K562 (cell line): ENCODE measurements around the gene ELMO1. TPM values are rescaled to one million over a fixed set of nuclear protein-coding genes. Genes with fewer than 3 reads are reported as not detected.

Experiments used
- ATAC-seq: fragments of 200-7000 bp; cut with Tn5 transposase; 3 replicates; pipeline ENCODE4 v1.9.1; 2020; ENCODE audit warnings: moderate library complexity
- BruUV-seq: library from RNA; stranded (reverse); fragments of 400-500 nt; replicated peaks from 2 replicates; lab custom pipeline; 2021; lab: Mats Ljungman, UMichigan
- CTCF ChIA-PET: fragments of 300-600 bp; formaldehyde crosslinking; extraction: SDS; loops from one replicate; lab custom pipeline; 2021; ENCODE audit warnings: low intra/inter-chr PET ratio; lab: Yijun Ruan, JAX
- POLR2A ChIA-PET: fragments of 300-600, 350-650 bp; sonication (Branson Sonifier 250); formaldehyde crosslinking; extraction: SDS; loops from one replicate; lab custom pipeline; 2021; ENCODE audit warnings: antibody characterized with exemption, inconsistent platforms; lab: Yijun Ruan, JAX
- DNase-seq, 4 experiments: peaks; one replicate each; pipeline versions ENCODE4 v3.0.0 to v3.0.0-alpha.2; 2011 to 2018; ENCODE audit warnings: low spot score in 3 of 4, mixed read lengths in 3 of 4; ENCODE audit errors: extremely low read depth in 1 of 4
- FAIRE-seq: peaks from 2 replicates; lab custom pipeline; 2011; peaks lifted over from hg19 to GRCh38; lab: Jason Lieb, UNC
- H2AFZ ChIP-seq: 2 replicates; pipeline ENCODE4 v1.6.0; 2011; ENCODE audit warnings: low read depth, low read length, control low read depth, inconsistent platforms
- H3K27ac ChIP-seq: fragments of 200-600 bp; 3 replicates; pipeline ENCODE4 v1.8.0; 2011; ENCODE audit warnings: low read depth, mild to moderate bottlenecking, control low read depth, inconsistent platforms, low read length, moderate library complexity, mixed read lengths; ENCODE audit errors: extremely low read depth
- H3K27me3 ChIP-seq, 2 experiments: fragments of 300-600 bp in 1 of 2; 2 replicates in 1 of 2; 3 replicates in 1 of 2; pipeline versions ENCODE4 v1.6.0 to v1.8.0; 2011; ENCODE audit warnings: inconsistent platforms in 2 of 2, low read length in 2 of 2, mild to moderate bottlenecking in 1 of 2, mixed read lengths in 1 of 2, moderate library complexity in 1 of 2; ENCODE audit not compliant: control insufficient read depth in 2 of 2, insufficient read depth in 2 of 2
- H3K36me3 ChIP-seq: fragments of 300-600 bp; 3 replicates; pipeline ENCODE4 v1.8.0; 2011; ENCODE audit warnings: mild to moderate bottlenecking, low read length, inconsistent platforms; ENCODE audit not compliant: control insufficient read depth, insufficient read depth
- H3K4me1 ChIP-seq, 2 experiments: fragments of 200-600 bp in 1 of 2; replicated peaks in 1 of 2; 2 replicates in 1 of 2; 3 replicates in 1 of 2; pipeline versions ENCODE4 v1.5.1 to v1.8.0; 2011; ENCODE audit warnings: inconsistent platforms in 2 of 2, low read length in 2 of 2, mild to moderate bottlenecking in 1 of 2, mixed read lengths in 1 of 2, moderate library complexity in 1 of 2; ENCODE audit not compliant: control insufficient read depth in 2 of 2, insufficient read depth in 2 of 2
- H3K4me2 ChIP-seq: 2 replicates; pipeline ENCODE4 v1.6.1; 2011; ENCODE audit warnings: low read length, control low read depth, inconsistent platforms, mixed read lengths; ENCODE audit not compliant: insufficient read depth
- H3K4me3 ChIP-seq: fragments of 200-600 bp; sonication (generic), shearing (Covaris generic); 2 replicates; pipeline ENCODE4 v1.5.1; 2016; ENCODE audit warnings: control low read depth, inconsistent platforms
- H3K79me2 ChIP-seq: fragments of 200-600 bp; 3 replicates; pipeline ENCODE4 v1.8.0; 2011; ENCODE audit warnings: low read length, inconsistent platforms; ENCODE audit not compliant: control insufficient read depth, insufficient read depth
- H3K9ac ChIP-seq, 2 experiments: 2 replicates each; pipeline versions ENCODE4 v1.6.0 to v1.6.1; 2011; ENCODE audit warnings: low read depth in 2 of 2, low read length in 2 of 2, control low read depth in 1 of 2, inconsistent platforms in 1 of 2, mild to moderate bottlenecking in 1 of 2, mixed read lengths in 1 of 2; ENCODE audit not compliant: insufficient read depth in 1 of 2
- H3K9me1 ChIP-seq: one replicate; pipeline ENCODE4 v1.6.0; 2011; ENCODE audit warnings: inconsistent platforms, mild to moderate bottlenecking, low read length, moderate library complexity; ENCODE audit not compliant: control insufficient read depth, insufficient read depth
- H3K9me3 ChIP-seq: replicated peaks from 2 replicates; pipeline ENCODE4 v1.5.1; 2011; ENCODE audit warnings: low read depth, low read length, inconsistent platforms; ENCODE audit not compliant: control insufficient read depth, insufficient read depth
- H4K20me1 ChIP-seq: replicated peaks from 2 replicates; pipeline ENCODE4 v1.6.1; 2011; ENCODE audit warnings: low read length, inconsistent platforms, mixed read lengths; ENCODE audit not compliant: control insufficient read depth, insufficient read depth
- CXXC5 ChIP-seq: fragments of 250-450 bp; sonication (Bioruptor Pico); IDR thresholded peaks from 2 replicates; pipeline ENCODE4 v1.8.0; 2022; ENCODE audit warnings: inconsistent platforms, mild to moderate bottlenecking, moderate library complexity
- EHMT2 ChIP-seq: fragments of 450-650 bp; IDR thresholded peaks from 2 replicates; pipeline ENCODE4 v1.6.1; 2018; ENCODE audit warnings: antibody characterized with exemption
- HNRNPH1 ChIP-seq: fragments of 200-400 bp; formaldehyde crosslinking; optimal IDR thresholded peaks from 2 replicates; pipeline ENCODE3; 2017; ENCODE audit warnings: low read depth, mild to moderate bottlenecking, low read length, moderate library complexity
- JUND ChIP-seq, 2 experiments: IDR thresholded peaks; 2 replicates in 1 of 2; 3 replicates in 1 of 2; pipeline ENCODE4 v1.6.1; 2011; ENCODE audit warnings: borderline replicate concordance in 2 of 2, low read depth in 2 of 2, low read length in 2 of 2, improper control_type of control experiment in 1 of 2, missing biosample characterization in 1 of 2, missing genetic modification characterization in 1 of 2, missing genetic modification reagents in 1 of 2
- MTF1 ChIP-seq: fragments of 250-450 bp; sonication (Bioruptor Pico); IDR thresholded peaks from 2 replicates; pipeline ENCODE4 v1.9.0; 2021; ENCODE audit warnings: moderate library complexity, mild to moderate bottlenecking, inconsistent platforms, borderline replicate concordance
- PHB ChIP-seq: fragments of 250-450 bp; sonication (Bioruptor Pico); IDR thresholded peaks from 2 replicates; pipeline ENCODE4 v1.5.0; 2021
- SMAD4 ChIP-seq: fragments of 250-450 bp; sonication (Bioruptor Pico); conservative IDR thresholded peaks from 2 replicates; pipeline ENCODE4 v1.8.0; 2021; ENCODE audit warnings: inconsistent platforms, mild to moderate bottlenecking, moderate library complexity
- STAG1 ChIP-seq: sonication (generic); formaldehyde crosslinking; IDR thresholded peaks from 2 replicates; pipeline ENCODE4 v1.5.0; 2020; ENCODE audit warnings: missing genetic modification reagents, borderline replicate concordance
- ZNF507 ChIP-seq: conservative IDR thresholded peaks from 2 replicates; pipeline ENCODE4 v1.6.1; 2017; ENCODE audit warnings: missing genetic modification characterization, missing compliant biosample characterization
- ZNF717 ChIP-seq: fragments of 250-450 bp; sonication (Bioruptor Pico); IDR thresholded peaks from 2 replicates; pipeline ENCODE4 v1.5.0; 2021
- ZSCAN32 ChIP-seq: fragments of 450-650 bp; formaldehyde crosslinking; IDR thresholded peaks from 2 replicates; pipeline ENCODE4 v1.4.0; 2020; ENCODE audit warnings: mild to moderate bottlenecking, moderate library complexity
- WGBS: fragments of 100-300 bp; shearing (Covaris generic); methylation state at CpG from one replicate; pipeline ENCODE4 v1.1.6; 2016; ENCODE audit warnings: low coverage, mixed read lengths; ENCODE audit not compliant: insufficient coverage; ENCODE audit errors: missing lambda C conversion rate; 5-methylcytosine and 5-hydroxymethylcytosine counted together
- in situ Hi-C: fragments of 300-500 bp; cut with MboI; formaldehyde crosslinking; loops from 4 replicates; pipeline ENCODE4 v1.15.0; 2018; ENCODE audit warnings: inconsistent platforms, mixed read lengths
- intact Hi-C: fragments of 100-400 bp; cut with micrococcal nuclease; formaldehyde crosslinking; loops from 2 replicates; pipeline ENCODE4 v1.14.2; 2022
- polyA plus RNA-seq, 8 experiments: library from polyadenylated mRNA; depleted of rRNA in 4 of 8; stranded (reverse) in 5 of 8; unstranded in 3 of 8; fragments of >200 nt; fragmentation: Nextera tagmentation in 2 of 8; fragmentation: Illumina TruSeq in 1 of 8; extraction: Ambion mirVana in 2 of 8; extraction: Trizol in 1 of 8; gene quantifications; 2 replicates each; pipeline versions ENCODE4 v1.2.1 to v1.2.3, GENCODE V29; 2011 to 2014; ENCODE audit warnings: inconsistent platforms in 1 of 8, missing spikeins in 1 of 8
- total RNA-seq, 7 experiments: library from RNA; depleted of rRNA in 6 of 7; stranded (reverse); fragments of >200 nt in 6 of 7; fragmentation: Illumina TruSeq in 2 of 7; extraction: Trizol in 2 of 7; gene quantifications; 2 replicates each; pipeline versions ENCODE4 v1.2.1 to v1.2.3, GENCODE V29; 2011 to 2021; ENCODE audit warnings: low replicate concordance in 1 of 7
- TF ChIP-seq, protein P1 (sequence below): fragments of 450-650 bp; formaldehyde crosslinking; IDR thresholded peaks from 2 replicates; pipeline ENCODE4 v1.4.0; 2022; ENCODE audit warnings: mild to moderate bottlenecking, moderate library complexity
- TF ChIP-seq, protein P2 (sequence below): fragments of 450-650 bp; formaldehyde crosslinking; conservative IDR thresholded peaks from 2 replicates; pipeline ENCODE4 v1.4.0; 2022; ENCODE audit warnings: mild to moderate bottlenecking, missing genetic modification characterization
- TF ChIP-seq, protein P3 (sequence below), 3 experiments: fragments of 200-800 bp in 1 of 3; sonication (Bioruptor generic) in 1 of 3; sonication (generic) in 1 of 3; formaldehyde crosslinking in 1 of 3; IDR thresholded peaks; 2 replicates each; pipeline versions ENCODE4 v1.6.1 to v1.8.0; 2016 to 2022; ENCODE audit warnings: mild to moderate bottlenecking in 2 of 3, missing compliant biosample characterization in 2 of 3, missing genetic modification characterization in 2 of 3, missing genetic modification reagents in 1 of 3
- TF ChIP-seq, protein P4 (sequence below): fragments of 250-450 bp; sonication (Bioruptor Pico); IDR thresholded peaks from 2 replicates; pipeline ENCODE4 v1.5.0; 2022; ENCODE audit warnings: mild to moderate bottlenecking

ELMO1 gene
- total and polyA plus RNA-seq, 9 of the 15 experiments (the other 6 are each of a cell fraction or from before 2014, with no cell fraction given) = 0.36 to 7.2 (median 3.6) TPM

DNA sequence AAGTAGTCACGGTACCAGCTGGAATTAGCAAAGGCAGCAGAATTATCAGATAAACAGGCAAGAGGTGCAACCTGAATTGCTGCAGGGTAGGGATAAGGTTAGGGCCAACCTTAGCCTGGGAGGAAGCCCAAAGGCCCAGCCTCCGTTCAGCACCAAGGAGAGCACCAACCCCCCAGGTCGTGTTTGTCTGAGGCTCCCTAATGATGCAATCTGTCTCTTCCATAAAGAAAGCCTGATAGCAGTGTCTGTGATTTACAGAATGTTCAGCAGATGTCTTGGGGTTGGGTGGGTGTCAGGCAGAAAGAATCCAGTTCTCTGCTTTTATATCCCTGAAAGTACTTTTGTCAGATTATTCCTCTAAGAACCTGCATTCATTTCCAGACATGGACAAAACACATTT, 396.0 kb downstream of the ELMO1 start (continued):
- TF ChIP-seq PHB (no peak), JUND (IDR thresholded peaks at IDR 0.05; ENCODE audit: borderline replicate concordance, low read depth, low read length) (peak; percentile 43; the same call in 1 of the 2 replicates), JUND (tag; IDR thresholded peaks at IDR 0.05; ENCODE audit: borderline replicate concordance, low read depth, low read length) (no peak; the same call in 2 of the 3 replicates), EHMT2 (peak; percentile 96), MTF1 (CRISPR knock-in tag) (no peak), CXXC5 (CRISPR knock-in tag) (0 out of 2 replicates have a peak, but pooled peaks have one; percentile 14), SMAD4 (CRISPR knock-in tag) (peak; percentile 58), ZNF717 (CRISPR knock-in tag) (no peak)
- TF ChIP-seq, protein P1, sequence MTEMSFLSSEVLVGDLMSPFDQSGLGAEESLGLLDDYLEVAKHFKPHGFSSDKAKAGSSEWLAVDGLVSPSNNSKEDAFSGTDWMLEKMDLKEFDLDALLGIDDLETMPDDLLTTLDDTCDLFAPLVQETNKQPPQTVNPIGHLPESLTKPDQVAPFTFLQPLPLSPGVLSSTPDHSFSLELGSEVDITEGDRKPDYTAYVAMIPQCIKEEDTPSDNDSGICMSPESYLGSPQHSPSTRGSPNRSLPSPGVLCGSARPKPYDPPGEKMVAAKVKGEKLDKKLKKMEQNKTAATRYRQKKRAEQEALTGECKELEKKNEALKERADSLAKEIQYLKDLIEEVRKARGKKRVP (CRISPR knock-in tag) = peak; percentile 85
- TF ChIP-seq, protein P2, sequence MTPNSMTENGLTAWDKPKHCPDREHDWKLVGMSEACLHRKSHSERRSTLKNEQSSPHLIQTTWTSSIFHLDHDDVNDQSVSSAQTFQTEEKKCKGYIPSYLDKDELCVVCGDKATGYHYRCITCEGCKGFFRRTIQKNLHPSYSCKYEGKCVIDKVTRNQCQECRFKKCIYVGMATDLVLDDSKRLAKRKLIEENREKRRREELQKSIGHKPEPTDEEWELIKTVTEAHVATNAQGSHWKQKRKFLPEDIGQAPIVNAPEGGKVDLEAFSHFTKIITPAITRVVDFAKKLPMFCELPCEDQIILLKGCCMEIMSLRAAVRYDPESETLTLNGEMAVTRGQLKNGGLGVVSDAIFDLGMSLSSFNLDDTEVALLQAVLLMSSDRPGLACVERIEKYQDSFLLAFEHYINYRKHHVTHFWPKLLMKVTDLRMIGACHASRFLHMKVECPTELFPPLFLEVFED (CRISPR knock-in tag) = no peak

DNA sequence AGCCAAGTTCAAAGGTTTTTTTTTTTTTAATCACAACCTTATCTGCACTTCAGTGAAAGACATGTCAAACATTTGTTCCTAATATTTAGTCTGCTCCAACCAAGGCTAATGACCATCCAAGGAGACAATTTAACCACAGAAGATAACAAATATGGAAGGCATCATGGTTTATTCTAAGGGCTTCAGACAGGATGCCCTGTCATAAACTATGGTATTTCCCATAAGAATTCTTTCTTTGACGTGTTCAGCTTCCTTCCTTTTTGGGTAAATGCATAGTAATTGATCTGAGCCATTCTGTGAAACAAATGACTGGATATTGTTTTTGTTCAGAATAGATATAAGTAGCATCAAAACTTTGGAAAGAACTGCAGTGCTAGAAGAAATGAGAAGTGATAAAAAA, 397.9 kb downstream of the ELMO1 start:
- H4K20me1 ChIP-seq = no peaks in the 10 kb centered on the region
- ATAC-seq (no peak), FAIRE-seq (no peak), DNase-seq (no peak)
- H3K4me3 ChIP-seq = no peak overlapping the region
- no peak overlapping the region for H3K4me2 ChIP-seq
- no peaks in the 10 kb centered on the region for H3K36me3 ChIP-seq
- no peaks in the 10 kb centered on the region for H3K27me3 ChIP-seq
- no peaks in the 10 kb centered on the region for H3K79me2 ChIP-seq
- in situ Hi-C loops = no loop called here
- no peak overlapping the region for H2AFZ ChIP-seq
- POLR2A ChIA-PET = interaction anchor here (0.6 kb wide), 1 partner anchor 110 kb away, joined by 3 read pairs; no protein-coding TSS in a partner anchor
- BruUV-seq = no TSS peak
- CTCF ChIA-PET = no interaction called here
- no peak overlapping the region for H3K9ac ChIP-seq
- H3K9me1 ChIP-seq = no peaks in the 10 kb centered on the region
- no peak overlapping the region for H3K27ac ChIP-seq
- no peaks in the 10 kb centered on the region for H3K9me3 ChIP-seq
- intact Hi-C loops = no loop called here
- 0% methylated on average over 1 of the region's 1 CpG for WGBS
- H3K4me1 ChIP-seq = no peaks in the 10 kb centered on the region
- TF ChIP-seq, protein P3, sequence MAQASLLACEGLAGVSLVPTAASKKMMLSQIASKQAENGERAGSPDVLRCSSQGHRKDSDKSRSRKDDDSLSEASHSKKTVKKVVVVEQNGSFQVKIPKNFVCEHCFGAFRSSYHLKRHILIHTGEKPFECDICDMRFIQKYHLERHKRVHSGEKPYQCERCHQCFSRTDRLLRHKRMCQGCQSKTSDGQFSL (CRISPR knock-in tag; IDR thresholded peaks at IDR 0.05) = no peak
- TF ChIP-seq, protein P3 (tag; IDR thresholded peaks at IDR 0.05) = no peak
- no peak for TF ChIP-seq HNRNPH1
- no peak for TF ChIP-seq ZSCAN32 (CRISPR knock-in tag)
- no peak for TF ChIP-seq EHMT2
- TF ChIP-seq, protein P4, sequence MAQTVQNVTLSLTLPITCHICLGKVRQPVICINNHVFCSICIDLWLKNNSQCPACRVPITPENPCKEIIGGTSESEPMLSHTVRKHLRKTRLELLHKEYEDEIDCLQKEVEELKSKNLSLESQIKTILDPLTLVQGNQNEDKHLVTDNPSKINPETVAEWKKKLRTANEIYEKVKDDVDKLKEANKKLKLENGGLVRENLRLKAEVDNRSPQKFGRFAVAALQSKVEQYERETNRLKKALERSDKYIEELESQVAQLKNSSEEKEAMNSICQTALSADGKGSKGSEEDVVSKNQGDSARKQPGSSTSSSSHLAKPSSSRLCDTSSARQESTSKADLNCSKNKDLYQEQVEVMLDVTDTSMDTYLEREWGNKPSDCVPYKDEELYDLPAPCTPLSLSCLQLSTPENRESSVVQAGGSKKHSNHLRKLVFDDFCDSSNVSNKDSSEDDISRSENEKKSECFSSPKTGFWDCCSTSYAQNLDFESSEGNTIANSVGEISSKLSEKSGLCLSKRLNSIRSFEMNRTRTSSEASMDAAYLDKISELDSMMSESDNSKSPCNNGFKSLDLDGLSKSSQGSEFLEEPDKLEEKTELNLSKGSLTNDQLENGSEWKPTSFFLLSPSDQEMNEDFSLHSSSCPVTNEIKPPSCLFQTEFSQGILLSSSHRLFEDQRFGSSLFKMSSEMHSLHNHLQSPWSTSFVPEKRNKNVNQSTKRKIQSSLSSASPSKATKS (CRISPR knock-in tag) = no peak
- TF ChIP-seq STAG1 (CRISPR knock-in tag) = no peak
- no peak for TF ChIP-seq ZNF507
